ENCODE data around the gene TMEM191C. TPM values are rescaled to one million over a fixed set of nuclear protein-coding genes. Genes with fewer than 3 reads are reported as not detected.
A peak's percentile ranks its signal among the peaks of the same experiment; 100 is the strongest.

TMEM191C gene
- total and polyA plus RNA-seq, 7 donors = 0.27 to 10.2 (median 2.0) TPM

- 95 to 96% methylated on average over 27 of the region's 27 CpGs for WGBS, 2 donors
- DNase-seq = peak; percentile 58
Measured at GRCh38 chr22:21445437-21446127, 21.6 kb upstream of the TMEM191C start.

GRCh38 chr22:21446128-21446826 is 20.9 kb upstream of the TMEM191C start:
- Histone ChIP-seq H3K36me3 (peaks cover 20 to 32% (median 22%) of the 10 kb centered on the region in 4 donors), H3K27ac (no peak overlapping the region), H3K4me1 (no peaks in the 10 kb centered on the region), H3K27me3 (no peaks in the 10 kb centered on the region), H3K9me3 (no peaks in the 10 kb centered on the region), H3K4me3 (no peak overlapping the region)
- DNase-seq = peak; percentile 56
- no peak for TF ChIP-seq EP300 (IDR thresholded peaks at IDR 0.05)
- no peak for TF ChIP-seq POLR2AphosphoS5 (IDR thresholded peaks at IDR 0.05)
- no peak for TF ChIP-seq CTCF (IDR thresholded peaks at IDR 0.05)
- TF ChIP-seq POLR2A (IDR thresholded peaks at IDR 0.05) = no peak
- intact Hi-C loops (cut with DNase I) = no loop called here
- 96 to 97% methylated on average over 49 of the region's 49 CpGs for WGBS, 2 donors

More at GRCh38 chr22:21445437-21446127, 21.6 kb upstream of the TMEM191C start:
- intact Hi-C loops (cut with DNase I) = no loop called here
- Histone ChIP-seq H3K9me3 (no peaks in the 10 kb centered on the region), H3K4me3 (no peak overlapping the region), H3K27ac (no peak overlapping the region), H3K27me3 (no peaks in the 10 kb centered on the region), H3K36me3 (peaks cover 20 to 32% (median 22%) of the 10 kb centered on the region in 4 donors), H3K4me1 (no peaks in the 10 kb centered on the region)
- TF ChIP-seq POLR2AphosphoS5 (IDR thresholded peaks at IDR 0.05) = no peak
- no peak for TF ChIP-seq CTCF (IDR thresholded peaks at IDR 0.05)
- no peak for TF ChIP-seq EP300 (IDR thresholded peaks at IDR 0.05)
- TF ChIP-seq POLR2A (IDR thresholded peaks at IDR 0.05) = no peak

DNA sequence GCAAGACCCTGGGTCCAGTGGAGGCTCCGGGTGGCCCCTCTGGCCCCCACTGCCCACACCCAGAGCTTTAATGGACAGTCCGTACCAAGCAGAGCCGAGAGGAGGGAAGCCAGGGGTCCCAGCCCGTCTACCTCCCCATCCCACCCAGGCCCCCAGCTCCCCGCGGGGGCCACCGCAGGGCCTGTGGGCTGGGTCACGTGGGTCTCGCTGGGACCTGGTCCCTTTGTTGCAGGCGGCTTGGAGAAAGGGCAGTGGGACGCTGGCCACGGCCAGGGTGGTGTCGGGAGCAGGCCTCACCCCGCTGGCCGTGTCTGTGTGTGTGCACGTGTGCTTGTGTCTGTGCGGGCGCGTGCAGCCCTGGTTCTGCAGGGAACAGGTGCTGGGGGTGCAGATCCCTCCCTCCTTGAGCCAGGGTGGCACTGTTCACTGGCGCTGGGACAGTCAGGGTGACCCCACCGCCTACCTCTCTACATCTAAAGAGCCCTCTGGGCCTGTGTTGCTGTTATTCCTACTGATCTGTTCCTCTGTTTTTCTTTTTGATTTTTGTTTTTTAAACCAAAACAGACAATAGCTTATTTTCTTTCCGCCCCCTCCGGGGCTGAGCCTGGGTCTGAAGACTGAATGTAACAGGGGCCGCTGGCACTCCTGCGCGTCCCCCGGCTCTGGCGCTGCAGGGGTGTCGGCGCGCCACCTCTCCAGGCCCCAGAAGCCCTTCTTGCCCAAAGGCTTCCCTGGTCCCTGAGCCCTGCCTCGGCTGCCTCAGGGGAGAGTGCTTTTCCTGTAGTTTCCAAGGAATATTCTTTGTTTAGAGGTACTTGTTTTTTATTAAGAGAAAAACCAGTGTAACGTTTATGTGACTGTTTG is 20.1 kb upstream of the TMEM191C start:
- TF ChIP-seq EP300 (IDR thresholded peaks at IDR 0.05) (no peak), POLR2A (IDR thresholded peaks at IDR 0.05) (no peak), POLR2AphosphoS5 (IDR thresholded peaks at IDR 0.05) (no peak), CTCF (IDR thresholded peaks at IDR 0.05) (no peak)
- intact Hi-C loops (cut with DNase I) = no loop called here
- Histone ChIP-seq H3K27ac (no peak overlapping the region), H3K4me3 (no peak overlapping the region), H3K36me3 (peaks cover 20 to 32% (median 22%) of the 10 kb centered on the region in 4 donors), H3K4me1 (no peaks in the 10 kb centered on the region), H3K9me3 (no peaks in the 10 kb centered on the region), H3K27me3 (no peaks in the 10 kb centered on the region)
- 95% methylated on average over 33 of the region's 33 CpGs for whole genome bisulfite sequencing, 2 donors
- peak; percentile 56 for DNase-seq

- peaks cover 20 to 32% (median 22%) of the 10 kb centered on the region in 4 donors for H3K36me3 ChIP-seq
- no peaks in the 10 kb centered on the region for H3K9me3 ChIP-seq
- peak; percentile 61 for DNase-seq
- intact Hi-C loops (cut with DNase I) = no loop called here
- H3K4me3 ChIP-seq = no peak overlapping the region
- H3K27me3 ChIP-seq = no peaks in the 10 kb centered on the region
- no peaks in the 10 kb centered on the region for H3K4me1 ChIP-seq
- H3K27ac ChIP-seq = no peak overlapping the region
- WGBS, 2 donors = 90 to 91% methylated on average over 22 of the region's 22 CpGs
- no peak for TF ChIP-seq POLR2A (IDR thresholded peaks at IDR 0.05)
Measured at GRCh38 chr22:21447694-21448402, 19.3 kb upstream of the TMEM191C start.

All from sigmoid colon (tissue), 7 donors.